T-helper 22 cell (primary cell): ENCODE data around the gene CTSZ.
"Not testable (repeated sequence)": the region's sequence is repeated elsewhere in the genome, so short reads cannot be mapped to it uniquely, and the experiment has no call there.

Experiments
- DNase-seq: peaks from one replicate; pipeline ENCODE4 v3.0.0-alpha.2; 2020; ENCODE audit warnings: low read depth

CTSZ gene

GRCh38 chr20:58996226-58996611, 10.8 kb downstream of the CTSZ start:
- no peak for DNase-seq

- DNase-seq = no peak
Observed at GRCh38 chr20:58995461-58996225, 11.4 kb downstream of the CTSZ start.

- DNase-seq = no peak
Observed at GRCh38 chr20:58994390-58995159, 12.5 kb downstream of the CTSZ start.

DNA sequence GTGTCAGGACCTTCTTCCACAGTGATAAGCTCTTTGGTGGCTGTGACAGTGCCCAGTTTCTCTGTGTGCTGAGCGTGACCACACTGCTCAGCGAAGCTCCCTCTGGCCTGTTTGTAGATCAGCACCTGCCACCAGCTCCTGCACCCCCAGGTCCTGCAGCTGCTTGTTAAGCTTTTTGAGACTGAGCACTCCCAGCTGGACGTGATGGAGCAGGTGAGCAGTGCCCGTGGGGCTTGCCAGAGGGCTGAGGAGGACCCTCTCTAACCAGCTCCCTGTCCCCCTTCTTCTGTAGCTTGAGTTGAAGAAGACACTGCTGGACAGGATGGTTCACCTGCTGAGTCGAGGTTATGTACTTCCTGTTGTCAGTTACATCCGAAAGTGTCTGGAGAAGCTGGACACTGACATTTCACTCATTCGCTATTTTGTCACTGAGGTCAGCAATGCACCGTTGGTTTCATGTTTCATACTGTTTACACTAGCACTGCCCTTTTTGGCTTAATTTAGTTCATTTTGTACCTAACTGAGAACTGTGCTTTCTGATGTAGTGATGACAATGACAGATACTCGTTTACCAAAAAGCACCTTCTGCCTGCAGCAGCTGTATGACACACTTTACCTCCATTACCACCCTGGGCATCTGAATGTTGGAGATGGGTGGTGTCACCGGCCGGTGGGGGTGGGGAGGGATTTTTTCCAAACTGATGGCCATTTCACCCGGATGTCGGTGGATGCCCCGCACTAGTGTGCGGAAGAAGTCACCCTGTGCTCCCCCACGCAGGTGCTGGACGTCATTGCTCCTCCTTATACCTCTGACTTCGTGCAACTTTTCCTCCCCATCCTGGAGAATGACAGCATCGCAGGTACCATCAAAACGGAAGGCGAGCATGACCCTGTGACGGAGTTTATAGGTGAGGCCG, 13.5 kb downstream of the CTSZ start:
- DNase-seq = no peak

DNA sequence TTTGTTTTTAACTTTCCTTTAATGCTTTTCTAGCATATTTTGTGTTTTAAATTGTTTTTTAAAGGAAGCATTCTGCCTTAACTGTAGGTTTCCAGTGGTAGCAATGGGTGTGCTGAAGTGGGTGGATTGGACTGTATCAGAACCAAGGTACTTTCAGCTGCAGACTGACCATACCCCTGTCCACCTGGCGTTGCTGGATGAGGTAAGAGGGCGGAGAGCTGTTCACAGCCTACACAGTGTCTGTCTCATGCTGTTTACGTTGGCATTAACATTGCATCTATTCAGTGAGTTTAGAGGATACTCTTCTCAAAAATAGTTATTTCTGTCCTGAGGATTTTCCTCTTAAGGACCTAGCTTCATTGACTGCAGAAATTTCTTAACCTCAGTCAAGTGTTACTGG, 14.1 kb downstream of the CTSZ start:
- DNase-seq = no peak

GRCh38 chr20:58991715-58992114, 15.3 kb downstream of the CTSZ start:
- no peak for DNase-seq

- DNase-seq = no peak
Observed at GRCh38 chr20:58990651-58991445, 16.2 kb downstream of the CTSZ start.

DNA sequence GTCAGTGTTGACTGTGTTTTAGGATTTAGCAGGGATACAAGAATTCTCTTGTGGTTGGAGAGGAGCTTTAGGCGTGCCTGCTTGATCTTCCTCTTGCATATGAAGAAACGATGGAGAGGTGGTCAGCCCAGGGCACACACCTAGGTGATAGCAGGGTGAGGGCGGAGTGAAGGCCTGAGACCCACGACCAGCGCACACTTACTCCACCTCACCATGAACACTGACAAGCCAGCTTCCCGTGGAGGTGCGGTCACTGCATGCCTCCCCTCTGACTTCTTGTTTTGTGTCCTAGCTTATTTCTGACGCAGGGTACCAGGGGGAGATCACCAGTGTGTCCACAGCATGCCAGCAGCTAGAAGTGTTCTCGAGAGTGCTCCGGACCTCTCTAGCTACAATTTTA, 17.9 kb downstream of the CTSZ start:
- no peak for DNase-seq

- no peak for DNase-seq
Observed at GRCh38 chr20:58988565-58988882, 18.5 kb downstream of the CTSZ start.

DNA sequence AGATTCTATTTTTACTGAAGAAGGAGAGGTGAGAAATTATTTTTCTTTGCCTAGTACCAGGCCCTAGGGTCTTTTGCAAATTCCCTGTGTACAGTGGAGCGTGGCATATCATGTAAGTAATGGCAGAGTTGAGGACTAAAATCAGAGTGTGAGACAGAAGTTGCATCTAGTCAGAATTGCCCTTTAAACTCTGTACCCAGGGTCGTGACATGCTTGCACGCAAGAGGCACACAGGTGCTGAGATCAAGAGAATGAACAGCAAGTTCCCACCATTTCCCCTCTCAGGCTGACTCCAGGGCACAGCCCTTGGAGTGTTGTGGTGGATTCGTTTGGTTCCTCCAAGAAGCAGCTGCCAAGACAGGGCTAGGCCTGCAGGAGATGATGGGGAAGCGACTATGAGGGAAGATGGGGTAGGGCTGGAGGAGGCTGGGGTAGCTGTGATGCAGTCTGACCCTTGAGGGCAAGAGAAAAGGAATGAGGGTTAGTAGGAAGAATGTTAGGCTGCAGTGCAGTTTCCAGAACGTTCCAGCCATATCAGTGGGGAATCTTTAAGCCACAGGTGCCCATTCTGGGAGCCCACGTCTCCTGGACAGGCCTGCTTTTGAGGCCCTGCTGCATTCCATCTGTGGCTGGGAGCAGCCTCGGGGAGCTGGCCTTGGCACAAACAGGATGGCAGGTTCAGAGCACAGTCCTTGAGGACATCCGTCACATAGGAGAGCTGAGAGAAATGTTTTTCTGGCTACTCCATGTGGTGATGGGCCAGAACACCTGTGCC, 19.1 kb downstream of the CTSZ start:
- DNase-seq = no peak

DNA sequence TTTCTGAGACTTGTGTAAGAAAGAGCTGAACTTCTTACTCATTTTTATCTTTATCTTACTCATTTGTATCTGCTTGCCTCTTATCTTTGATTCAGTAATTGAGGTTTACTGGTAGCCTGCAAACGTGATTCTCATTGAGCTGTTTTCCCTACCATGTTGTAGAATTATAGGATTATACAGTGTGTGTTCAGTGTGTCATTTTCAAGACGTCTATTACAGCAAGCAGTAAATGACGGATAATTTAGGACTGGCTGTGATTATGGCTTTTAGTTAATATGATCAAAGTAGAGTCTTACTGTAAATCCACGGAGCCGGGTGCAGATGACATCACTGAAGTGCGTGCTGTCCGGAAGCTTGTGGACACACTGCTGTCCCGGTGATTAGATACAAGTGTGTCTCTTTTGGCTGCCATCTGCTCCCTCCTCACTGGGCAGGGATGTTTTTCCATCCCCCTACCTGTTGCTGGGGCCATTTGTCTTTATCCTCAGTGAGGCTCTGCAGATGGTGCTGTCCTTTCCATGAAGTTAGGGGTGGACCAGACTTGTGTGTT, 20.0 kb downstream of the CTSZ start:
- no peak for DNase-seq

DNA sequence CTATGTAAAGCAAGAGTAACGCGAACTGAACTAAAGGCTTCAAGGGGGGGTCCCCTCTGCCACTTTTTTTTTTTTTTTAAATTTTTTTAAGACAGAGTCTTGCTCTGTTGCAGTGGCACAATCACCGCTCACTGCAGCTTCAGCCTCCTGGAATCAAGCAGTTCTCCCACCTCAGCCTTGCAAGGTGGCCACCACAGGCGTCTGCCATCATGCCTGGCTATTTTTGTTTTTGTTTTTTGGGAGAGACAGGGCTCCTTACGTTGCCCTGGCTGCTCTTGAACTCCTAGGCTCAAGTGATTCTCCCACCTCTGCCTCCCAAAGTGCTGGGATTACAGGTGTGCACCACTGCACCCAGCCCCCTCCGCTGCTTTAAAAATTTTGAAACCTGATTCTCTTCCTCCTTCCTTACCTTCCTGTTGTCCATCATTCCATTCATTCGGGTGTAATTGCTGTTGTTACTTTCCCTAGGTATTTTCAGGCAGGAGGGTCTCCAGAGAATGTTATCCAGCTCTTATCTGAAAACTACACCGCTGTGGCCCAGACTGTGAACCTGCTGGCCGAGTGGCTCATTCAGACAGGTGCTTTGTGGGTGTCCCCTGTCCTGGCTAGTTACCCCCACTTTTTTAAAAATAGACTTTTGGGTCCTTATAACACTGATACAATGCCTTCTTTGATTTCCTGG, 20.6 kb downstream of the CTSZ start:
- DNase-seq = no peak

DNA sequence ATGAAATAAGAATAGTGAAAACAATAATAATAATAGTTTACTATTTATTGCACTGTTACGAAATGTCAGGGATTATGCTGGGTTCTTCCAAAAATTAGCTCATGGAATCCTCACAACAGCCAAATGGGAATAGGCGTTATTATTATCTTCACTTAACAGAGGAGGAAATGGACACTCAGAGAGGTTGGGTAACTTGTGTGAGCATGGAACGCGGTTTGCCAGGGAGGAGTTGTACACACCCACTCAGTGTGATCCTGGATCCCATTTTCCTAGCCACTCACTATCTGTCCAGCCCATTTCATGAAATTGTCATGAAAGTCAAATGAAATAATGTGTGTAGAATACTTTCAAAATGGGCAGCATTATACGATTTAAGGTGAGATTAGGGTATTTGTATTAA, 21.4 kb downstream of the CTSZ start:
- no peak for DNase-seq

- no peak for DNase-seq
Observed at GRCh38 chr20:58984691-58985090, 22.4 kb downstream of the CTSZ start.

GRCh38 chr20:58983115-58983468, 24.0 kb downstream of the CTSZ start:
- not testable (repeated sequence) for DNase-seq

GRCh38 chr20:58982406-58983114, 24.5 kb downstream of the CTSZ start:
- no peak for DNase-seq

- no peak for DNase-seq
Observed at GRCh38 chr20:58981628-58982364, 25.3 kb downstream of the CTSZ start.

DNA sequence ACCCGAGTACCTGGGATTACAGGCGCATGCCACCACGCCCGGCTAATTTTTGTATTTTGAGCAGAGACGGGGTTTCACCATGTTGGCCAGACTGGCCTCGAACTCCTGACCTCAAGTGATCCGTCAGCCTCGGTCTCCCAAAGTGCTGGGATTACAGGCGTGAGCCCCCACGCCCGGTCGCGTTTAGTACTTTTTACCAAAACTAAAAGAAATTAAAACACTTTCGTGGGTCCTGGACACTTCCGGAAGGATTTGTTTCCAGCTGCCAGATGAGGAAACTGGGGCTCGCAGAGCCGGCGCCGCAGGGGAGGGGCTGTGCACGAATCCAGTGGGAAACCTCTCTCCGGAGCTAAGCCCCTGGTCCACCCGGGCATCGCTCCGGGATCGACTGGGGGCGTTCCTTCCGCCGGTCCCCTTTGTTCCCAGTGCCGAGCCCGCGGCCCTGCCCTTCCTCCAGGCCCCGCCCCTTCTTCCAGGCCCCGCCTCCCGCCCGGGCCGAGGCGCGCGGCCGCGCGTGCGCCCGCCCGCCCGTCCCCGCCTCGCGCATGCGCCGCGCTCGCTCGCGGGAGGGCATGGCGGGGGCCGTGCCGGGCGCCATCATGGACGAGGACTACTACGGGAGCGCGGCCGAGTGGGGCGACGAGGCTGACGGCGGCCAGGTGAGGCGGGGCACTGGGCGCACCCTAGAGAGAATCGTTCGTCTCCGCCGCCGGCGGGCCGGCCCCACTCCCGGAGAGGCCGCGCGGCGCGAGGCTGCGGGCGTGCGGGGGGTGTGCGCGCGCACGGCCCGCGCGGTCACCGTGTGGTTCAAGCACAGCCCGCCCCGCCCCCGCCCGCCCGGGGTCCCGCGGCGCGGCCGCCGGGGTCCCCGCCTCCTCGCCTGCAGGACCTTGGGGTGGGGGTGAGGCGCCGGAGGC, 26.1 kb downstream of the CTSZ start, which contains the start of gene NELFCD:
TSS of gene NELFCD (plus strand) at position 546 of the 917 bp plus-strand sequence. CDS start at position 600, 54 bp downstream.
- peak; percentile 74 for DNase-seq
